Lung (tissue), 12 donors: ENCODE results near the gene ERBB4. TPM values are rescaled to one million over a fixed set of nuclear protein-coding genes. Genes with fewer than 3 reads are reported as not detected.
A peak's percentile ranks its signal among the peaks of the same experiment; 100 is the strongest.

ENCODE experiments used
- ATAC-seq: fragments of 200-7000 bp; cut with Tn5 transposase; one replicate; pipeline ENCODE4 v1.9.1; 2020; ENCODE audit warnings: moderate number of reproducible peaks; ENCODE audit not compliant: insufficient read depth, low FRiP score
- DNase-seq, 3 donors: peaks; one replicate each; pipeline ENCODE4 v3.0.0-alpha.2; 2013 to 2017
- H3K27ac ChIP-seq, 2 donors: one replicate each; pipeline ENCODE4 v1.5.1; 2013; ENCODE audit warnings: mild to moderate bottlenecking in 2 of 2, moderate library complexity in 2 of 2, control low read depth in 1 of 2, inconsistent platforms in 1 of 2, low read depth in 1 of 2, low read length in 1 of 2
- H3K27me3 ChIP-seq, 3 donors: one replicate each; pipeline ENCODE4 v1.5.1; 2013; ENCODE audit warnings: low read length in 2 of 3; ENCODE audit not compliant: control insufficient read depth in 3 of 3, insufficient read depth in 3 of 3
- H3K36me3 ChIP-seq, 4 donors: one replicate each; pipeline ENCODE4 v1.5.1; 2013; ENCODE audit warnings: low read length in 4 of 4, mild to moderate bottlenecking in 1 of 4, moderate library complexity in 1 of 4; ENCODE audit not compliant: control insufficient read depth in 4 of 4, insufficient read depth in 4 of 4
- H3K4me1 ChIP-seq, 5 donors: one replicate each; pipeline ENCODE4 v1.5.1; 2013; ENCODE audit warnings: low read length in 5 of 5, mild to moderate bottlenecking in 2 of 5, moderate library complexity in 1 of 5; ENCODE audit not compliant: control insufficient read depth in 5 of 5, insufficient read depth in 5 of 5
- H3K4me3 ChIP-seq: one replicate; pipeline ENCODE4 v1.5.1; 2013; ENCODE audit warnings: mild to moderate bottlenecking, control low read depth, moderate library complexity
- H3K9ac ChIP-seq, 2 donors: one replicate each; pipeline ENCODE4 v1.5.1; 2013; ENCODE audit warnings: low read length in 2 of 2, control low read depth in 1 of 2; ENCODE audit not compliant: insufficient read depth in 1 of 2
- H3K9me3 ChIP-seq, 4 donors: one replicate each; pipeline ENCODE4 v1.5.1; 2013; ENCODE audit warnings: low read length in 3 of 4, mild to moderate bottlenecking in 1 of 4, moderate library complexity in 1 of 4; ENCODE audit not compliant: control insufficient read depth in 4 of 4, insufficient read depth in 3 of 4
- WGBS, 2 donors: extraction: QIAGEN DNeasy Blood & Tissue Kit; methylation state at CpG; one replicate each; pipeline ENCODE4 v1.1.7; 2013; 5-methylcytosine and 5-hydroxymethylcytosine counted together
- polyA plus RNA-seq, 2 donors: library from polyadenylated mRNA; stranded (reverse); fragments of 200-250 nt; gene quantifications; one replicate each; pipeline ENCODE4 v1.2.1, GENCODE V29; 2013
- total RNA-seq, 2 donors: library from RNA; depleted of rRNA in 1 of 2; stranded (reverse); fragments of >200 nt in 1 of 2; gene quantifications; one replicate each; pipeline ENCODE4 v1.2.1, GENCODE V29; 2014 to 2021
- TF ChIP-seq, protein P1 (sequence below): IDR thresholded peaks from 2 replicates; pipeline ENCODE4 v1.5.1; 2012; ENCODE audit warnings: mild to moderate bottlenecking; ENCODE audit errors: control extremely low read depth, extremely low read depth
- donor health status: control.
- donor health status: control.
- donor health status: Bipolar disorder and iron deficiency.
- donor health status: healthy.
- donor health status: DM: yes; HTN: yes; CAD: no.

ERBB4 gene
- total and polyA plus RNA-seq, 4 donors: 0.41 to 16.8 (median 5.3) TPM

DNA sequence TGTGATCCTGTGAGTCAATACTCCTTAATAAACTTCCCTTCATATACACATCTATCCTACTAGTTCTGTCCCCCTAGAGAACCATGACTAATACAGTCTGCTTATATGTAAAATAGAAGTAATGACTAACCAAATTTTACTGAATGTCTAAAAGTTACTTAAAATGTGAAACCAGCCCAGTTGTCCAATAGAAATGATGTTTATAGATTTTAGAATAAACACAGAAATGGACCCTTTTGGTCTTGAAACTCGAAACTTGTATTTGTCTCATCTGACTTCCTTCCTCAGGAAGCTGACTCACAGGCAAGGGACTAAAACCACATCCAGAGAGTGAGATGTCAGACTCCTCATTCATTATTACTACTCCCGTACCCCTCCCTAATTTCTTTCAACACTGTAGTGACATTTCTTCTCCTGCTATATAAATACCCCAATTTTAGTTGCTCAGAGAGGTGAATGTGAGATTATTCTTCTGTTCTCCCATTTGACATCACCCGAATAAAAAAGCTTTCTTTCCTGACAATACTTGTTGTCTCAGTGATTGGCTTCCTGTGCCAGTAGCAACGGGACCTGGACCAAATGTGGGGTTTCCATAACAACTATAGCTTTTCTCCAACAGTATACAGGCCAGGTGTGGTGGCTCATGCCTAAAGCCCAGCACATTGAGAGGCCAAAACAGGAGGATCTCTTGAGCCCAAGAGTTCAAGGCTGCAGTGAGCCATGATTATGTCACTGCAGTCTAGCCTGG lies 486.0 kb downstream of the ERBB4 start:
- no peak for ATAC-seq
- TF ChIP-seq, protein P1, sequence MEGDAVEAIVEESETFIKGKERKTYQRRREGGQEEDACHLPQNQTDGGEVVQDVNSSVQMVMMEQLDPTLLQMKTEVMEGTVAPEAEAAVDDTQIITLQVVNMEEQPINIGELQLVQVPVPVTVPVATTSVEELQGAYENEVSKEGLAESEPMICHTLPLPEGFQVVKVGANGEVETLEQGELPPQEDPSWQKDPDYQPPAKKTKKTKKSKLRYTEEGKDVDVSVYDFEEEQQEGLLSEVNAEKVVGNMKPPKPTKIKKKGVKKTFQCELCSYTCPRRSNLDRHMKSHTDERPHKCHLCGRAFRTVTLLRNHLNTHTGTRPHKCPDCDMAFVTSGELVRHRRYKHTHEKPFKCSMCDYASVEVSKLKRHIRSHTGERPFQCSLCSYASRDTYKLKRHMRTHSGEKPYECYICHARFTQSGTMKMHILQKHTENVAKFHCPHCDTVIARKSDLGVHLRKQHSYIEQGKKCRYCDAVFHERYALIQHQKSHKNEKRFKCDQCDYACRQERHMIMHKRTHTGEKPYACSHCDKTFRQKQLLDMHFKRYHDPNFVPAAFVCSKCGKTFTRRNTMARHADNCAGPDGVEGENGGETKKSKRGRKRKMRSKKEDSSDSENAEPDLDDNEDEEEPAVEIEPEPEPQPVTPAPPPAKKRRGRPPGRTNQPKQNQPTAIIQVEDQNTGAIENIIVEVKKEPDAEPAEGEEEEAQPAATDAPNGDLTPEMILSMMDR: no peak
- no peak for DNase-seq
- Histone ChIP-seq H3K4me1 (no peaks in the 10 kb centered on the region), H3K4me3 (no peak overlapping the region), H3K27me3 (no peaks in the 10 kb centered on the region), H3K9me3 (peaks cover 0 to 6% (median 2%) of the 10 kb centered on the region in 4 donors), H3K36me3 (no peaks in the 10 kb centered on the region), H3K9ac (no peak overlapping the region), H3K27ac (no peak overlapping the region)
- WGBS, 2 donors: 45 to 54% methylated on average over 4 of the region's 4 CpGs

DNA sequence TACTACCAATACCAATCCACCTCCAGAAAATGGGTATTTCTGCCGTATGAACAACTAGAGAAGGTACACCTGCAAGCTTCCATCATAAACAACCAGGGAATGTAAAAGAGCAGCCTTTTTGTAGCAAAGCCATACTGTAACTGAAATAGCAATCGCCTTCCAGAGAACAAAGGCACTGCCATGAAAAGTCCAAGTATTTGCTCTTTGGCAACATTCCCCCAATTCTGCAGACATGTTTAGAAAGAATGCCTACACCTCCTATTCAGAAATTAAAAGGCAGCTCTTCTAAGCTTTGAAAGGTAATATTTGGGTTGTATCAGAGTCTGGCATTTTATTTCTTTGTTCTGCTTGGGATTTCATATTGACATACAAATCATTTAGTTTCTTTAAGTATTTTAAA lies 487.7 kb downstream of the ERBB4 start:
- H3K4me1 ChIP-seq: no peaks in the 10 kb centered on the region
- no peaks in the 10 kb centered on the region for H3K36me3 ChIP-seq
- ATAC-seq (no peak), DNase-seq (peak in 2 of 3 donors; percentile 9 to 56)
- WGBS, 2 donors: 72 to 86% methylated on average over 2 of the region's 2 CpGs
- TF ChIP-seq, protein P1: no peak
- H3K9me3 ChIP-seq: peaks cover 0 to 6% (median 2%) of the 10 kb centered on the region in 4 donors
- no peaks in the 10 kb centered on the region for H3K27me3 ChIP-seq
- H3K9ac ChIP-seq: no peak overlapping the region
- H3K4me3 ChIP-seq: no peak overlapping the region
- no peak overlapping the region for H3K27ac ChIP-seq

DNA sequence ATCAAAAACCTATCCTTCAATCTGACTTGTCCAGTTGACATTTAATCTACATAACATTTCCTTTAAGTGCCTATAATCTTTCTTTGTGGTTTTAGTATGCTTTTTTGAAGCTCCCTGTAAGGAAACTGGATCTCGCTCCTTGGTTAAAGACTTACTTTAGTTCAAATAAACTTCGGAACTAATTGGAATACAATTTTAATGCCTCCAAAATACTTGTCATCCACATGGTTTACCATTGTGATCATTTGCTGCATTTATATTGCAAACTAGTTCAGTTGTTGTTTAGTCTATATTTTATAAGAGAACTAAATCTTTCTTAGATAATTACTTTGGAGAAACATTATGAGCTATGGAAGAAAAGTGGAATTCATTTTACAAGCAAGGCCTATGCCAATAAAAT lies 496.0 kb downstream of the ERBB4 start:
- ATAC-seq: no peak
- WGBS, 2 donors: 83 to 85% methylated on average over 2 of the region's 2 CpGs
- no peak overlapping the region for H3K9ac ChIP-seq

More for the DNA sequence above, 496.0 kb downstream of the ERBB4 start:
- TF ChIP-seq, protein P1: no peak
- H3K27me3 ChIP-seq: no peaks in the 10 kb centered on the region
- H3K4me1 ChIP-seq: peaks cover 0 to 2% (median 0%) of the 10 kb centered on the region in 5 donors
- H3K4me3 ChIP-seq: no peak overlapping the region
- DNase-seq: no peak
- no peak overlapping the region for H3K27ac ChIP-seq
- no peaks in the 10 kb centered on the region for H3K36me3 ChIP-seq
- H3K9me3 ChIP-seq: no peaks in the 10 kb centered on the region
